K562 (cell line): Measurements from ENCODE around the gene CACNA1A. TPM values are rescaled to one million over a fixed set of nuclear protein-coding genes. Genes with fewer than 3 reads are reported as not detected.
"Not testable (repeated sequence)": the region's sequence is repeated elsewhere in the genome, so short reads cannot be mapped to it uniquely, and the experiment has no call there.

ENCODE experiments used
- ATAC-seq: fragments of 200-7000 bp; cut with Tn5 transposase; 3 replicates; pipeline ENCODE4 v1.9.1; 2020; ENCODE audit warnings: moderate library complexity
- BruUV-seq: library from RNA; stranded (reverse); fragments of 400-500 nt; replicated peaks from 2 replicates; lab custom pipeline; 2021; lab: Mats Ljungman, UMichigan
- CTCF ChIA-PET: fragments of 300-600 bp; formaldehyde crosslinking; extraction: SDS; loops from one replicate; lab custom pipeline; 2021; ENCODE audit warnings: low intra/inter-chr PET ratio; lab: Yijun Ruan, JAX
- POLR2A ChIA-PET: fragments of 300-600, 350-650 bp; sonication (Branson Sonifier 250); formaldehyde crosslinking; extraction: SDS; loops from one replicate; lab custom pipeline; 2021; ENCODE audit warnings: antibody characterized with exemption, inconsistent platforms; lab: Yijun Ruan, JAX
- DNase-seq, 4 experiments: peaks; one replicate each; pipeline versions ENCODE4 v3.0.0 to v3.0.0-alpha.2; 2011 to 2018; ENCODE audit warnings: low spot score in 3 of 4, mixed read lengths in 3 of 4; ENCODE audit errors: extremely low read depth in 1 of 4
- FAIRE-seq: peaks from 2 replicates; lab custom pipeline; 2011; peaks lifted over from hg19 to GRCh38; lab: Jason Lieb, UNC
- H2AFZ ChIP-seq: 2 replicates; pipeline ENCODE4 v1.6.0; 2011; ENCODE audit warnings: low read depth, low read length, control low read depth, inconsistent platforms
- H3K27ac ChIP-seq: fragments of 200-600 bp; 3 replicates; pipeline ENCODE4 v1.8.0; 2011; ENCODE audit warnings: low read depth, mild to moderate bottlenecking, control low read depth, inconsistent platforms, low read length, moderate library complexity, mixed read lengths; ENCODE audit errors: extremely low read depth
- H3K27me3 ChIP-seq, 2 experiments: fragments of 300-600 bp in 1 of 2; 2 replicates in 1 of 2; 3 replicates in 1 of 2; pipeline versions ENCODE4 v1.6.0 to v1.8.0; 2011; ENCODE audit warnings: inconsistent platforms in 2 of 2, low read length in 2 of 2, mild to moderate bottlenecking in 1 of 2, mixed read lengths in 1 of 2, moderate library complexity in 1 of 2; ENCODE audit not compliant: control insufficient read depth in 2 of 2, insufficient read depth in 2 of 2
- H3K36me3 ChIP-seq: fragments of 300-600 bp; 3 replicates; pipeline ENCODE4 v1.8.0; 2011; ENCODE audit warnings: mild to moderate bottlenecking, low read length, inconsistent platforms; ENCODE audit not compliant: control insufficient read depth, insufficient read depth
- H3K4me1 ChIP-seq, 2 experiments: fragments of 200-600 bp in 1 of 2; replicated peaks in 1 of 2; 2 replicates in 1 of 2; 3 replicates in 1 of 2; pipeline versions ENCODE4 v1.5.1 to v1.8.0; 2011; ENCODE audit warnings: inconsistent platforms in 2 of 2, low read length in 2 of 2, mild to moderate bottlenecking in 1 of 2, mixed read lengths in 1 of 2, moderate library complexity in 1 of 2; ENCODE audit not compliant: control insufficient read depth in 2 of 2, insufficient read depth in 2 of 2
- H3K4me2 ChIP-seq: 2 replicates; pipeline ENCODE4 v1.6.1; 2011; ENCODE audit warnings: low read length, control low read depth, inconsistent platforms, mixed read lengths; ENCODE audit not compliant: insufficient read depth
- H3K4me3 ChIP-seq: fragments of 200-600 bp; sonication (generic), shearing (Covaris generic); 2 replicates; pipeline ENCODE4 v1.5.1; 2016; ENCODE audit warnings: control low read depth, inconsistent platforms
- H3K79me2 ChIP-seq: fragments of 200-600 bp; 3 replicates; pipeline ENCODE4 v1.8.0; 2011; ENCODE audit warnings: low read length, inconsistent platforms; ENCODE audit not compliant: control insufficient read depth, insufficient read depth
- H3K9ac ChIP-seq, 2 experiments: 2 replicates each; pipeline versions ENCODE4 v1.6.0 to v1.6.1; 2011; ENCODE audit warnings: low read depth in 2 of 2, low read length in 2 of 2, control low read depth in 1 of 2, inconsistent platforms in 1 of 2, mild to moderate bottlenecking in 1 of 2, mixed read lengths in 1 of 2; ENCODE audit not compliant: insufficient read depth in 1 of 2
- H3K9me1 ChIP-seq: one replicate; pipeline ENCODE4 v1.6.0; 2011; ENCODE audit warnings: inconsistent platforms, mild to moderate bottlenecking, low read length, moderate library complexity; ENCODE audit not compliant: control insufficient read depth, insufficient read depth
- H3K9me3 ChIP-seq: replicated peaks from 2 replicates; pipeline ENCODE4 v1.5.1; 2011; ENCODE audit warnings: low read depth, low read length, inconsistent platforms; ENCODE audit not compliant: control insufficient read depth, insufficient read depth
- H4K20me1 ChIP-seq: replicated peaks from 2 replicates; pipeline ENCODE4 v1.6.1; 2011; ENCODE audit warnings: low read length, inconsistent platforms, mixed read lengths; ENCODE audit not compliant: control insufficient read depth, insufficient read depth
- BCOR ChIP-seq: fragments of 450-650 bp; IDR thresholded peaks from 2 replicates; pipeline ENCODE4 v1.6.1; 2016
- EP400 ChIP-seq: fragments of 450-650 bp; IDR thresholded peaks from 2 replicates; pipeline ENCODE4 v1.6.1; 2017; ENCODE audit warnings: antibody characterized with exemption, mild to moderate bottlenecking, moderate library complexity
- RBM25 ChIP-seq: fragments of 200-400 bp; formaldehyde crosslinking; IDR thresholded peaks from 2 replicates; pipeline ENCODE4 v1.6.1; 2018; ENCODE audit warnings: low read length, low read depth, moderate library complexity; ENCODE audit not compliant: severe bottlenecking
- ZNF717 ChIP-seq: fragments of 250-450 bp; sonication (Bioruptor Pico); IDR thresholded peaks from 2 replicates; pipeline ENCODE4 v1.5.0; 2021
- ZNF764 ChIP-seq: fragments of 250-450 bp; sonication (Bioruptor Pico); IDR thresholded peaks from 2 replicates; pipeline ENCODE4 v1.4.0; 2020; ENCODE audit warnings: low read depth, mild to moderate bottlenecking, moderate library complexity
- WGBS: fragments of 100-300 bp; shearing (Covaris generic); methylation state at CpG from one replicate; pipeline ENCODE4 v1.1.6; 2016; ENCODE audit warnings: low coverage, mixed read lengths; ENCODE audit not compliant: insufficient coverage; ENCODE audit errors: missing lambda C conversion rate; 5-methylcytosine and 5-hydroxymethylcytosine counted together
- in situ Hi-C: fragments of 300-500 bp; cut with MboI; formaldehyde crosslinking; loops from 4 replicates; pipeline ENCODE4 v1.15.0; 2018; ENCODE audit warnings: inconsistent platforms, mixed read lengths
- intact Hi-C: fragments of 100-400 bp; cut with micrococcal nuclease; formaldehyde crosslinking; loops from 2 replicates; pipeline ENCODE4 v1.14.2; 2022
- polyA plus RNA-seq, 8 experiments: library from polyadenylated mRNA; depleted of rRNA in 4 of 8; stranded (reverse) in 5 of 8; unstranded in 3 of 8; fragments of >200 nt; fragmentation: Nextera tagmentation in 2 of 8; fragmentation: Illumina TruSeq in 1 of 8; extraction: Ambion mirVana in 2 of 8; extraction: Trizol in 1 of 8; gene quantifications; 2 replicates each; pipeline versions ENCODE4 v1.2.1 to v1.2.3, GENCODE V29; 2011 to 2014; ENCODE audit warnings: inconsistent platforms in 1 of 8, missing spikeins in 1 of 8
- total RNA-seq, 7 experiments: library from RNA; depleted of rRNA in 6 of 7; stranded (reverse); fragments of >200 nt in 6 of 7; fragmentation: Illumina TruSeq in 2 of 7; extraction: Trizol in 2 of 7; gene quantifications; 2 replicates each; pipeline versions ENCODE4 v1.2.1 to v1.2.3, GENCODE V29; 2011 to 2021; ENCODE audit warnings: low replicate concordance in 1 of 7

CACNA1A gene
- total and polyA plus RNA-seq, 9 of the 15 experiments (the other 6 are each of a cell fraction or from before 2014, with no cell fraction given), result 0.03 to 0.20 (median 0.09) TPM; not detected in 1

DNA sequence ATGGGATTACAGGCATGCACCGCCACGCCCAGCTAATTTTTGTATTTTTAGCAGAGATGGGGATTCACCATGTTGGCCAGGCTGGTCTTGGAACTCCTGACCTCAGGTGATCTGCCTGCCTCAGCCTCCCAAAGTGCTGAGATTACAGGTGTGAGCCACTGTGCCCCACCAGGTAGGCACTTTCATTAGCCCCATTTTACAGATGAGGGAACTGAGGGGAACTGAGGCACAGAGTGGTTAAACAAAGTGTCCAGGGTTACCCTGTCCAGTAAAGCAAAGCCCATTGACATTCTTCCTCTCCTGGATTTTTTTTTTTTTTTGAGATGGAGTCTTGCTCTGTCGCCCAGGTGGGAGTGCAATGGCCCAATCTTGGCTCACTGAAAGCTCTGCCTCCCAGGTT, 340.1 kb downstream of the CACNA1A start:
- H3K9me3 ChIP-seq, ATAC-seq, H3K9me1 ChIP-seq, BruUV-seq, H3K79me2 ChIP-seq, H3K27ac ChIP-seq, DNase-seq, FAIRE-seq, intact Hi-C loops, H2AFZ ChIP-seq, H3K27me3 ChIP-seq, CTCF ChIA-PET, H3K4me2 ChIP-seq, H3K36me3 ChIP-seq, H3K4me3 ChIP-seq, H3K9ac ChIP-seq, in situ Hi-C loops, H4K20me1 ChIP-seq: not testable (repeated sequence)
- WGBS, result 94% methylated on average over 3 of the region's 3 CpGs
- peak; percentile 23 for TF ChIP-seq RBM25
- peak; percentile 69 for TF ChIP-seq BCOR
- POLR2A ChIA-PET, result interaction anchor here (0.6 to 3.7 kb wide), 4 partner anchors 10 to 127 kb away, joined by 3 to 39 read pairs (median 5); no protein-coding TSS in a partner anchor
- peaks cover 35 to 69% of the 10 kb centered on the region in 2 experiments for H3K4me1 ChIP-seq

DNA sequence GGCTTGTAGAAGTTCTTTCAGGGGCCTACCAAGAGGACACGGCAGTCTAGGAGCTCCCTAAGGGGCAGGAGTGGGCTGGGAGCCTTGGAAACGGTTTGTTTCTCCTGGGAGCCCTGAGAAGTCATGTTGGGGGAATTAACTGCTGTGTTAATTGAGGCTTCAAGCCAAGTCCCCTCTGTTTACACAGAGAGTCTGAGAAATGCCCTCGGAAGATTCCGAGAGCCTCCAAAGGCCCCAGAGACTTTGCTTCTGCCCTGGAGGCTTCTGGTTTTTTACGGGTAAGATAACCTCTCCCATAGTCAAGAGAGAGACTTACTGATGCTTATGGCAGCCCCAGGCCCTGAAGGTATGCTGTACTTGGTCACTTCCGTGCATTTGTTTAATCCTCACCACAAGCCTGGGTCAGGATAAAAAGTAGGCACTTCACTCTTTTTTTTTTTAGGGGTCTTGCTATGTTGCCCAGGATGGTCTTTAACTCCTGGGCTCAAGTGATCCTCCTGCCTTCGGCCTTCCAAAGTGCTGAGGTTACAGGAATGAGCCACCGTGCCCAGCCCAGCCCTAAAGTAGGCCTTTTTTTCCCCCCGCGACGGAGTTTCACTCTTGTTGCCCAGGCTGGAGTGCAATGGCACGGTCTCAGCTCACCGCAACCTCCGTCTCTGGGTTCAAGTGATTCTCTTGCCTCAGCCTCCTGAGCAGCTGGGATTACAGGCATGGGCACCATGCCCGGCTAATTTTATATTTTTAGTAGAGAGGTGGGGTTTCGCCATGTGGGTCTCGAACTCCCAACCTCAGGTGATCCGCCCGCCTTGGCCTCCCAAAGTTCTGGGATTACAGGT, 340.9 kb downstream of the CACNA1A start:
- no TSS peak for BruUV-seq
- Histone ChIP-seq H3K9me1 (no peaks in the 10 kb centered on the region), H3K4me3 (no peak overlapping the region), H2AFZ (peak overlapping the region; percentile 81), H3K79me2 (peaks cover 7% of the 10 kb centered on the region; the same call in 2 of the 3 replicates), H4K20me1 (no peaks in the 10 kb centered on the region), H3K9me3 (no peaks in the 10 kb centered on the region), H3K9ac (peak overlapping the region; percentile 82 to 88; a peak in 3 of 4 replicates), H3K27me3 (no peaks in the 10 kb centered on the region), H3K4me2 (peak overlapping the region; percentile 96; the same call in 1 of the 2 replicates), H3K4me1 (peaks cover 35 to 70% of the 10 kb centered on the region in 2 experiments), H3K27ac (peak overlapping the region; percentile 98), H3K36me3 (no peaks in the 10 kb centered on the region; the same call in 2 of the 3 replicates)
- DNase-seq (peak in 1 of 4 experiments; percentile 28), FAIRE-seq (no peak), ATAC-seq (no peak)
- intact Hi-C loops (no loop called here), in situ Hi-C loops (no loop called here)
- ChIA-PET POLR2A (interaction anchor here (0.6 to 4.9 kb wide), 11 partner anchors 10 to 1008 kb away, joined by 3 to 45 read pairs (median 3); partner anchors contain the start of genes IER2 and STX10), CTCF (no interaction called here)
- no peak for TF ChIP-seq ZNF717
- TF ChIP-seq ZNF764 (CRISPR knock-in tag), result no peak
- TF ChIP-seq EP400, result no peak
- WGBS, result 73% methylated on average over 17 of the region's 19 CpGs
